IPS-18c (cell line): ENCODE results near the gene TINCR.
A peak's percentile ranks its signal among the peaks of the same experiment; 100 is the strongest.

Experiments used
- H3K4me3 ChIP-seq: 2 replicates; pipeline ENCODE4 v1.7.0; 2013; ENCODE audit warnings: low read depth, mild to moderate bottlenecking, low read length, moderate library complexity; ENCODE audit not compliant: insufficient read depth
- H3K9me3 ChIP-seq: one replicate; pipeline ENCODE4 v1.6.1; 2013; ENCODE audit warnings: mild to moderate bottlenecking, low read length, moderate library complexity; ENCODE audit not compliant: control insufficient read depth, insufficient read depth

TINCR gene

GRCh38 chr19:5572556-5573286 lies 5.0 kb upstream of the TINCR start:
- Histone ChIP-seq H3K9me3 (no peaks in the 10 kb centered on the region), H3K4me3 (no peak overlapping the region)

- Histone ChIP-seq H3K4me3 (no peak overlapping the region), H3K9me3 (no peaks in the 10 kb centered on the region)
These were observed 4.0 kb upstream of the TINCR start for GRCh38 chr19:5571777-5572176.

DNA sequence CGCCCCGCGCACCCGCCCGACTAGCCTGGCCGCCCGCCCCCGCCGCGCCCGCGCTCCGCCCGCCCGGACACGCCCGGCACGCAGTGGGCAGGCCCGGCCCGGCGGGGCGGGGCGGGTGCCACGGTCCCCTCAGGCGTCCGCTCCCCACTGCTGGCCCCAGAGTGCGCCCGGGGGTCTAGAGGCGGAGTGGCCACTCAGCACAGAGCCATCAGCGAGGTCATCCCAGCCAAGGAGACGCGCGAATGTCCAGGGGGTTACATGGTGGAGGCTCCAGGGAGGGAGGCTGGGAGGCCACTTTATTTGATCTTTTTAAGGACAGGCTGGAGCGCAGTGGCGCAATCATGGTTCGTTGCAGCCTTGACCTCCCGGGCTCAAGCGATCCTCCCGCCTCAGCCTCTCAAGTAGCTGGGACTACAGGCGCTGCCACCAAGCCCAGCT lies 236 bp upstream of the TINCR start:
- Histone ChIP-seq H3K4me3 (peak overlapping the region; percentile 57; the same call in 1 of the 2 replicates), H3K9me3 (no peaks in the 10 kb centered on the region)

GRCh38 chr19:5564930-5565329 lies 2.8 kb downstream of the TINCR start:
- Histone ChIP-seq H3K4me3 (no peak overlapping the region), H3K9me3 (no peaks in the 10 kb centered on the region)

DNA sequence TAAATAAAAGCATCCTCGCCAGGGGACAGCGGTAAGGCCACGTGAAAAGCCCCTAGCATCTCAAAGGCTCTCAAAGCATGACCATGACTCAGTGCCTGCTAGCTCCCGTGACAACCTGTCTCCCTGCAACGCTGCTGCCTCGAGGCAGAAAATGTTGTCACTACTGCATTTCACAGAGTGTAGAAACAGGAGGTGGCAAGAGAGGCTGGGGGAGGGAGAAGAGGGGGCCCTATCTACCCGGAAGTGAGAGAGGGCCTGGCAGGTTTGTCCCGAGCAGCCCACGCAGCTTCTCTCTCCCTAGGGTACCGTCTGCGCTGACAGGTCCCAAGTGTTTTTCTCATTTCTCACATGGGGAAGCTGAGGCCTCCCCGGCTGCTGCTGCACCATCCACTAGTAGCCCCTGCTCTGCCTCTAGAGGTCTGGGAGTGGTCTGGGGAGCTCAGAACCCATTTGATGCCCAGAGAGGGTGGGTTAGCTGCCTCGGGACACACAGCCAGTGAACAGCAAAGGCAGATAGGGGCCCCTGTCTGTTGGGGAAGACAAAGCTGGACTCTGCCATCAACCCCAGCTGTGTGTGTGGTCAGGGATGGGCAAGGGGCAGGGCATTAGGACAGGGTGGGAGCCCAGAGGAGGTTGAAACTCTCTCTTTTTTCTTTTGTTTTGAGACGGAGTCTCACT lies 3.7 kb downstream of the TINCR start:
- H3K4me3 ChIP-seq = no peak overlapping the region
- no peaks in the 10 kb centered on the region for H3K9me3 ChIP-seq

GRCh38 chr19:5563008-5563431 lies 4.7 kb downstream of the TINCR start:
- Histone ChIP-seq H3K4me3 (no peak overlapping the region), H3K9me3 (no peaks in the 10 kb centered on the region)

GRCh38 chr19:5562280-5562679 lies 5.5 kb downstream of the TINCR start:
- no peak overlapping the region for H3K4me3 ChIP-seq

GRCh38 chr19:5561559-5561958 lies 6.2 kb downstream of the TINCR start:
- H3K9me3 ChIP-seq = no peaks in the 10 kb centered on the region

More at GRCh38 chr19:5562280-5562679, 5.5 kb downstream of the TINCR start:
- H3K9me3 ChIP-seq = no peaks in the 10 kb centered on the region

DNA sequence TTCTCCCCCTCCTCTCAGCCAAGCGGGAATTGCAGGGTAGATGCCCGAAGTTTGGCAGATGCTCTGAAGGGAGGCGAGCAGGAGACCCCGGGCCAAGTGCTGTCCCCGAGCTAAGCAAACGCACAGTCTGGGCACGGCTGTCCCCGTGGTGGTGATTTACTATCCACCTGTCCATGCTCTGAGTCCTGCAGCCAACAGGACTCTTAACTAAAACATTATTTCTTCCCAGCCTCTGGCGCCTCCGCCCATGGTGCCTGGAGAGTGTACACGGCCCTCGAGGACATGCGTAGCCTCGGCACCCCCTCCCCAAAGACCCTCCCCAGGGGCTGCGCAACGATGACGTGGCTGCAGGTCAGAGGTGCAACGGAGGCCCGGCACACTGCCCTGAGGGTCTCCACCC lies 7.6 kb downstream of the TINCR start:
- H3K4me3 ChIP-seq = no peak overlapping the region
- no peaks in the 10 kb centered on the region for H3K9me3 ChIP-seq

More at GRCh38 chr19:5561559-5561958, 6.2 kb downstream of the TINCR start:
- no peak overlapping the region for H3K4me3 ChIP-seq

DNA sequence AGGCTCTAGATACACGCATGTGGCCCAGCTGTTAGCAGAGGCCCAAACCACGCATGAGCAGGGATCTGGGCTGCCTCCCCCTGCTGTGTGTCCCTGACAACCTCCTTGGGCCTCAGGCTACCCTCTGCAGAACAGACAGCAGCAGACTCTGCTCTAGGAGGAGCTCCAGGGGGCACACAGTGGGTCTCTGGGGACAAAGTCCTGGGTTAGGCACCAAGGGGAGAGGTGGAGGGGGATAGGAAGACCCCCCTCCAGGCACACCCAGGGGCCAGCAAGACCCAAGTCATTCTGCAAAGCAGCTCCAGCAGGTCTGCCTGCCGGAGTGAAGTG lies 8.0 kb downstream of the TINCR start:
- no peak overlapping the region for H3K4me3 ChIP-seq

DNA sequence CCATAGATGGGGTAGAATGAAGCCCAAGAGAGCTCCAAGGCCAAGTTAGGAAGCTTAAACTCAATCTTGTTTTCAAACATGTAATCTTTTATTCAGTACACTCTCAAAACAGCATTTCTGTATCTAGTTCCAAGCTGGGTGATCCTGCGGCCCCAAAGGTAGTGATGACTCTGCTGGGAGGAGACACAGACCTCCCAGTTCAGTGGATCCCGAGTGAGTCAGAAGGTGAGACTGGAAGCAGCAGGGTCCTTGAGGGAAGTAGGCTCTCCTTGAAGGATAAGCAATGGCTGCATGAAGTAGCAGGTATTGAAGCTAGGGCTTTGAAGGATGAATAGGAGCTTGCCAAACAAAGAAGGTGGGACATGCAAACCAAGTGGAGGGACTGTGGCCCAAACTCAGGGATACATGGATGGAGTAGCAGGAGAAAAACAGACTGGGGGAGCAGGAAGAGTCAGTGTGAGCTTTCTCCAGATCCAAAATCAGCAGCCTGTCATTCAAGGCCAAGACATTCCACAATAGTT lies 9.6 kb downstream of the TINCR start:
- Histone ChIP-seq H3K4me3 (no peak overlapping the region), H3K9me3 (no peaks in the 10 kb centered on the region)

More for the DNA sequence above, 8.0 kb downstream of the TINCR start:
- no peaks in the 10 kb centered on the region for H3K9me3 ChIP-seq

DNA sequence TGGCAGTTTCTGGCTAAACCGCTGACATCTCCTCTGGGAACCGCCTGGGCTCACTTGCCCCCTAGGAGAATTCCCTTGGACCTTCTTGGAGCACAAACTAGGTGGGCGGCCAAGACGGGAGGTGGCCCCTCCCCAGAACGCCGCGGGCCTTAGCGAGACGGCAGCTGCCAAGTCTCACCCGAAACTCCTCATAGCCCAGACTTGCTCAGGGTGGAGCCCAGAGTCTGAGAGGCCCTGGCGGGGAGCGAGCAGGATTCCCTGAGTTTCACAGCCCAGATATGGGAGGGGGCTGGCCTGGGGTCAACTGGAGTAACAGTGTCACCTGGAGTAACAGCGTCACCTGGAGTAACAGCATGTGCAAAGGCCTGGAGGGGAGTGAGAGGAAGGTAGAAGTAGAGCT lies 10.1 kb downstream of the TINCR start:
- Histone ChIP-seq H3K4me3 (no peak overlapping the region), H3K9me3 (no peaks in the 10 kb centered on the region)

DNA sequence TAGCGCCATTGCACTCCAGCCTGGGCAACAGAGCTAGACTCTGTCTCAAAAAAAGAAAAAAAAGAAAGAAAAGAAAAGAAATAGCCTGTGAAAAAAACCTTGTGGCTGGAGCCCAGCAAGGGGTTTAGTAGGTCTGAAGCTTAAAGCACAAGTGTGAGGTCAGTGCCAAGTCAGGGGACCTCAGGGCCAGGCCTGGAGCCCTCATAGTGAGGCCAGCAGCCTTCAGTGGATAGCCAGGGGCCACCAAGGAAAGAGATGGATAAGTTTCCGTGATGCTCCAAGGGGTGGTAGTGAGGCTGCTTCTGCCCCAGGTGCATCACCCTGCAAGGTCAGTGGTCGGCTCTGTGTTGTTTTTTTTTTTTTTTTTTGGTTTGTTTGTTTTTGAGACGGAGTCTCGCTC lies 12.9 kb downstream of the TINCR start:
- Histone ChIP-seq H3K9me3 (no peaks in the 10 kb centered on the region), H3K4me3 (no peak overlapping the region)

DNA sequence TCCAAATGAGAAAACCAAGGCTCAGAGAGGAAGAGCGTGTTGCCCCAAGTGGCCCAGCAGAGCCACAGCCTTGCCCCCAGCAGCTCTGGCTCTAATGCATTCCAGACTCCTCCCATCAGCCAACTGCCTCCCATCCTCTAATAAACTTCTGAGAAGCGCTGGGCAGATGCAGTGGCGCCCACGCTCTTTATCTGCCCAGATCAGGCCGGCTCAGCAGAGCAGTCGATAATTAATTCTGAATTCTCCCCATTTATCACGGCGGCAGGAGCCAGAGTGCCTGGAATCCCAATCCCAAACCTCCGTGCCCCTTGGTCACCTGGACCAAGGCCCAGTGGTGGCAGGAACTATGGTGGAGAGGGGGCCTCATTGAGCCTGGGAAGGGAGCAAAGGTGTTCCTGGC lies 13.9 kb downstream of the TINCR start:
- H3K4me3 ChIP-seq = no peak overlapping the region
- no peaks in the 10 kb centered on the region for H3K9me3 ChIP-seq

DNA sequence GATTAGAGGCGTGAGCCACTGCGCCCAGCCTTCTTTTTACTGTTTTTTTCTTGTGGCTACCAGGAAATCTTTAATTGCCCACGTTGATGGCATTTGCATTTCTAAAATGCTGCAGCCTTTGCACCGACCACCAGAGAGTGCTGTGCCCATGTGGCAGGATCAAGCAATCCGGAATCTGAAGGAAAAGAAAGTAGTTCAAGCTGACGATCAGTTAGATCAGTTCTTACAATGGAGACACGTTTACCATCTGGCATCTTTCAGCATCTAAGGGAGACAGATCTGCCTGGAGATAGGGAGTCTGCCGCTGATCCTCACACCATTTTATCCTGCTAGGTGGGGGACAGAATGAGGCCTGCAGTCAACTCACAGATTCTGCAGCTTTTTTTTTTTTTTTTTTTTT lies 19.9 kb downstream of the TINCR start:
- no peak overlapping the region for H3K4me3 ChIP-seq
- no peaks in the 10 kb centered on the region for H3K9me3 ChIP-seq

DNA sequence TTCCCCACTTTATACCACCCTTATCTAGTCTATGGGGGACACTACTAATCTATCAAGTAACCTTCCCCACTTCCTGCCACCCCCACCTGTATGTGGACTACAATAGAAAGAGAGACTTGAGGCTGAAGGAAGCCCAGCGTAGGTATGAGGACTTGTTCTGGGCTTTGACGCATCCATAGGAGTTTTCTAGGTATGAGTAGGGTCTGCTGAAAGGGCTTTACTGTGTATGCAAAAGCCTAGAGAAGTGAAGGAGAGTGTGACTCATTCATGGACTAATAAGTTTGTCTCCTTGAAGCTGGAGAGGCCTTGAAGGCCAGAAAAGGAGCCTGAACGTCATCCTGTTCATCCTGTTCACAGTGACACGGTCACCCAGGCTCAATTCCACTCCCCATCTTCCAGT lies 21.8 kb downstream of the TINCR start:
- Histone ChIP-seq H3K9me3 (no peaks in the 10 kb centered on the region), H3K4me3 (no peak overlapping the region)

GRCh38 chr19:5545051-5545450 lies 22.7 kb downstream of the TINCR start:
- no peaks in the 10 kb centered on the region for H3K9me3 ChIP-seq
- H3K4me3 ChIP-seq = no peak overlapping the region

- Histone ChIP-seq H3K4me3 (no peak overlapping the region), H3K9me3 (no peaks in the 10 kb centered on the region)
These were observed 25.1 kb downstream of the TINCR start for GRCh38 chr19:5542665-5543064.
